GM19328 (cell line): ENCODE measurements around the gene YPEL1.
"Not testable (repeated sequence)": the region's sequence is repeated elsewhere in the genome, so short reads cannot be mapped to it uniquely, and the experiment has no call there.

Experiments used
- ATAC-seq: cut with Tn5 transposase; IDR thresholded peaks from one replicate; pipeline ENCODE4 v1.9.1; 2021; ENCODE audit warnings: mild to moderate bottlenecking, moderate library complexity; ENCODE audit not compliant: unreplicated experiment

Gene YPEL1

DNA sequence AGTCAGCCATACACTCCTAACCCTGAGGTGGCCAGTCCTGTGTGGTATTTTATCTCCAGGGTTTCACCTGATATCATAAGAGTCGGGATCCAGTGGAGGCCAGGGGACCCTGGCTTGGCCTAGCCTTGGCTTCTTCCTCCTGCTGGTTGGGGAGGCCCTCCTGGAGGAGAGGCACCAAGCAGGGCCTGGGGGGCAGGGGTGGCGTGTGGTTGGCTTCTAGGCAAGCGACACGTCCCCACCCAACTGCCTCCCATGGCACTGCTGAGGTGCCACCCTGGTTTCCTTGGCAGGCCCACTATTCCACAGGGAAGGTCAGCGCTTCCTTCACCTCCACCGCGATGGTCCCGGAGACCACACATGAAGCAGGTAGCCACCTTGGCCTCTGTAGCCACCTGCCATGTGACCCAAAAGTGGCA is 49.4 kb downstream of the YPEL1 start:
- ATAC-seq, result no peak

DNA sequence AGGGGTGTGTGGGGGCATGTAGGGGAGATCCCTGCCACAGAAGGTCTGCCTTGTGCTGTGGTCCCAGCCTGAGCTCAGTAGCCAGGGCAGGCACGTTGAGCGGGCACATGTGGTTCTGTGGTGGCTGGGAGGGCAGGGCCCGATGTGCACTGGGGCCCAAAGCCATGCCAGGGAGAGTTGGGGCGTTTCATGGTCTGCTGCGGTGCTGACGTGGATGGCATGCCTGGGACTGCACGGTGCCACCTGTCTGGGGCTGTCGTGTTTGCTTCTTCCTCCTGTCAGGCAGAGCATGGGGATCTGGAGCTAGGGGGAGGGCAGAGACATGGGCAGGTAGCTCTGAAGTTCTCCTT is 50.5 kb downstream of the YPEL1 start:
- no peak for ATAC-seq

DNA sequence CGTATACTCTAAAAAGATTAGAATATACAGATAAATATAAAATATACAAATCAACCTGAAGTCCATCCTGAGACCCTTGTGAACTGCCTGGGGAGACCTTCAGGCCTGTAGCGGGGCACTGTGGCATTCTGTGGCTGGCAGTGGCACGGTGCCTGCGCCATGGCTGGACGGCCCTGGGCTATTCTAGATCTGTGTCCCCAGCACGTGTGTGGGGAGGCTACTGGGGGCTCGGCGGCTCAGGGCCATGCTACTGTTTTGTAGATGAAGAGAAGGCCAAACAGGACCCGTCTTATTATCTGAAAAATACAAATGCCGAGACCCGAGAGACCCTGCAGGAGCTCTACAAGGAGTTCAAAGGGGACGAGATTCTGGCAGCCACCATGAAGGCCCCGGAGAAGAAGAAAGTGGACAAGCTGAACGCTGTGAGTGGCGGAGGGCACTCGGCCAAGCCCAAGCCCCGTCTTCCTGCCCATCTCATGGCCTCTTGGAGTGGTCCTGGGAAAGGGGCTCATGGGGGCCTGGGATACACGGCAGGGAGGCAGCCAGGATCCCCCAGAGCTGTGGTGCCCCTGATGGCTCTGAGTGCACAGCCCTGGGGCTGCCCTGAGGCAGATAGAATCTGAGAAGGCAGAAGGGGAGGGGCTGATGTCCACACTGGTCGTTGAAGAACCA is 51.0 kb downstream of the YPEL1 start:
- ATAC-seq, result no peak

DNA sequence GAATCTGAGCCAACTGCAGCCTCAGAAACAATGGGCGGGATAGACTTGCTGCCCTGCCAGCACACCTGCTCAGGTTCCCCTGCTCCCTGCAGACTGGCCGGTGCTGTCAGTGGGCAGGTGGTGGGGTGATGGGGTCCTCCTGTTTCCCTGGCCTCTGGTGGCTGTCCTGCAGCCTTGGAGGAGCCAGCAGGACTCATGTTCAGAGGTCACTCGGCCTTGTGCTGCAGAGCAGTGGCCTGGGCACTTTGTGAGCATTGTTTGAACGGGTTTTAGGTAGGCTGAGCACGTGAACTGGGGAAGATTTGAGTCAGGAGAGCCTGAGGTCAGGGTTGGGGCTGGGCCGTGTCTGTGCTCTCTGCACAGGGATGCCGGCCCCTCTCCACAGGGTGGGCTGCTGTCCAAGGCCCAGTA is 52.2 kb downstream of the YPEL1 start:
- no peak for ATAC-seq

DNA sequence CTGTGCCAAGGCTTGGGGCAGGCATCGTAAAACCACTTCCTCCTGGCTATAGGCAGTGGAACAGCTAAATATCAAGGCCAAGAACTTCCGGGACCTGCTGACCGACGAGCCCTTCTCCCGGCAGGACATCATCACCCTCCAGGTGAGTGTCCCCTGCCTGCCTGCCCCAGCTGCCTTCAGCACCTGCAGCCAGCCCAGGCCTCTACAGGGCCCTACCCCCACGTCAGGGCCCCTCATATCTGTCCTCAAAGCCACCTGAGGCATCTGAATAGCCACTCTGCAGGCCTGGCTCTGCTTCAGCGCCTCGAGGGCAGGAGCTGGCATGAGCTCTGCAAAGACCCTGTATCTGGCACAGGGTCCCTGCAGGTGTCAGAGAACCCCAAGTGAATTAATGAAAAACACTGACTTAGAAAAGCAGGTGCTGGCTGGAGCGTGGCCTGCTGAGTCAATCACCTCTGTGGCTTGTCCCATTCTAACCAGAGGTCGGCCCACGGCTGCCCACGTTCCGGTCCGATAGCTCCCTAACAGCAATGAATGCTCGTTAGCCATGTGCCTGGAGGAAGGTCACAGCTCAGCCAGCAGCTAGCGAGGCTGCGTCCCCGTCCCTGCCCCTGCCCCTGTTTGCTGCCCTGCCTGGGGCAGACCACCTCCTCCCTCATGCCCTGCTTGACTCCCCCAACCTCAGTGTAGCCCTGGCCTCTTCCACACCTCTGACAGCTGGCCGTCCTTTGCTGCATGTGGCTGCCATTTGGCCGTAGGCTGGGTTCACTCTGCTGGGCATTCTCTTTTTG is 53.0 kb downstream of the YPEL1 start:
- ATAC-seq, result no peak

DNA sequence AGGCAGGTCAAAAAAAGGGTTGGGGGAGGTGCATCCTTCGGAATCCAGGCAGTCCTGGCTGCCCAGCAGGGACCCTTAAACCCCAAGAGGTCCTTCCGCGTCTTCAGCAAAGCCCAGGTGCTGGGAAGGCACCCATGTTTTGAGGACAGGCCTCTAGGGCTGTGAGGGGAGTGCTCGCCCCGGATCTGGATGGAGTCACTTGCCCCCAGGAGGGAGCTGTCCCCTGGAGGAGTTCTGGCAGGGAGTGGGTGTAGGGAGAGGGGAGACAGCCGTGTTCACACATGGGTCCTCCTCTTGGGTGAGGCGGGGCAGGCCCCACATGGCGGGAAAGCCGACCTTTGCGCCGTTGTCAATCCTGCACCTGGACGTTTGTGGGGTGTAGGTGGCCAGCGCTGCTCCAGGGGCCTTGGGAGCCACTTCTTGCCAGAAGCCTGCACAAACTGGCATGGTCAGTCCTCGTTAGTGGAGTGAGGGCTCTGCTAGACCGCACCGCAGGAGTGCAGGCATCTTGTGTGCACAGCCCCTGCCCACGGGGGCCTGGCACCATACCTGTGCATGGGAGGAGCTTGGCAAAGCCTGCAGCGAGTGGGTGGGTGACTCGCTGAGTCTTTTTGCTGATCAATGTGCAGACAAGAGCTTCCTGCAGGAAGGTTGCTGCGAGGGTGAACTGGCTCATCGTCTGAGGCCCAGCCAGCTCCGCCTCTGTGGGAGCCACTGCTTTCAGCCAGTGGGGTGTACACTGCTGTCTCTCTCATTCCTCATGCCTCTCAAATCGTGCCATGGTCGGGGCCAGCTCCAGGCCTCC is 53.8 kb downstream of the YPEL1 start:
- ATAC-seq, result no peak

DNA sequence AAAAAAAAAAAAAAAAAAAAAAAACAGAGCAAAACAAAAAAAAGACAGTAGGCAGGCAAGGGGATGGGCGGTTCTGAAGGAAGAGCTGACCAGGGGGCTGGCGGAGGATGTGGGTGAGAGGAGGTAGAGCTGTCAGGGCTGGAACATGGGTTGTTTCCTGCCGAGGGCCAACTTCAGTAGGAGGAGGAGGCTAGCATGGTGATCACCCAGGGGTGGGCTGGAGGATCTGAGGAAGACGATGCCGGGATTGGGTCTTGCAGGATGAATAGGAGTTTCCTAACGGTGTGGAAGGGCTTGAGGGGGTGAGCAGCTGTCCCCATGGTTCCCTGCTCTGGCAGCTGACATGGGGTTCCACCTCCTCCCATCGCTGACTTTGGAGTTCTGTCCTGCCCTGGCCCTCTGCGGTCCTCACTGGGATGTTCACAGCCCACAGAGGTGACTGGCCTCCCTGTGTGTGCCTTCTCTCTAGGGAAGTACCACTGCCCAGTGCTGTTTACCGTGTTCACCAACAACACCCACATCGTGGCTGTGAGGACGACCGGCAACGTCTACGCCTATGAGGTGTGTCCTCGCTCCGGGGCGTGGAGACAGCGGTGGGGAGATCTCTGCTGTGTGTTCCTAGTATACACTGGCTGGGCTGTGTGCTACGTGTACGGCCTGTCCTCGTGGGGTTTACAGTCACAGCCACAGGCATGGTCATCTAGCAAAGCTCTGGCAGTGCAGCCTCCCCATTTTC is 54.6 kb downstream of the YPEL1 start:
- ATAC-seq, result no peak

DNA sequence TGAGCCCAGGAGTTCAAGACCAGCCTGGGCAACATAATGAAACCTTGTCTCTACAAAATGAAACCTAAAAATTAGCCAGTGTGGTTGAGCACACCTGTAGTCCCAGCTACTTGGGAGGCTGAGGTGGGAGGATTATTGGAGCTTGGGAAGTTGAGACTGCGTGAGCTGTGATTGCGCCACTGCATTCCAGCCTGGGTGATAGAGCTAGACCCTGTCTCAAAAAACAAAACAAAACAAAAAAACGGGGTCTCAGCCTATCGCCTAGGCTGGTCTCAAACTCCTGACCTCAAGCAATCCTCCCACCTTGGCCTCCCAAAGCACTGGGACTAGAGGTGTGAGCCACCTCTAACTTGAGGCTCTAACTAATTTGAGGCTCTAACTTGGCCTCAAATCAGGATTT is 56.2 kb downstream of the YPEL1 start:
- ATAC-seq, result no peak

DNA sequence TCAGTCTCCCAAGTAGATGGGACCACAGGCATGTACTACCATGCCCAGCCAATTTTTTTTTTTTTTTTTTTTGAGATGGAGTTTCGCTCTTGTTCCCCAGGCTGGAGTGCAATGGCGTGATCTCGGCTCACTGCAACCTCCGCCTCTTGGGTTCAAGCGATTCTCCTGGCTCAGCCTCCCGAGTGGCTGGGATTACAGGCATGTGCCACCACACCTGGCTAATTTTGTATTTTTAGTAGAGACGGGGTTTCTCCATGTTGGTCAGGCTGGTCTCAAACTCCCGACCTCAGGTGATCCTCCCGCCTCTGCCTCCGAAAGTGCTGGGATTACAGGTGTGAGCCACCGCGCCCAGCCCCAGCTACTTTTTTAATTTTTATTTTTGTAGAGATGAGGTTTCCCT is 56.8 kb downstream of the YPEL1 start:
- not testable (repeated sequence) for ATAC-seq

DNA sequence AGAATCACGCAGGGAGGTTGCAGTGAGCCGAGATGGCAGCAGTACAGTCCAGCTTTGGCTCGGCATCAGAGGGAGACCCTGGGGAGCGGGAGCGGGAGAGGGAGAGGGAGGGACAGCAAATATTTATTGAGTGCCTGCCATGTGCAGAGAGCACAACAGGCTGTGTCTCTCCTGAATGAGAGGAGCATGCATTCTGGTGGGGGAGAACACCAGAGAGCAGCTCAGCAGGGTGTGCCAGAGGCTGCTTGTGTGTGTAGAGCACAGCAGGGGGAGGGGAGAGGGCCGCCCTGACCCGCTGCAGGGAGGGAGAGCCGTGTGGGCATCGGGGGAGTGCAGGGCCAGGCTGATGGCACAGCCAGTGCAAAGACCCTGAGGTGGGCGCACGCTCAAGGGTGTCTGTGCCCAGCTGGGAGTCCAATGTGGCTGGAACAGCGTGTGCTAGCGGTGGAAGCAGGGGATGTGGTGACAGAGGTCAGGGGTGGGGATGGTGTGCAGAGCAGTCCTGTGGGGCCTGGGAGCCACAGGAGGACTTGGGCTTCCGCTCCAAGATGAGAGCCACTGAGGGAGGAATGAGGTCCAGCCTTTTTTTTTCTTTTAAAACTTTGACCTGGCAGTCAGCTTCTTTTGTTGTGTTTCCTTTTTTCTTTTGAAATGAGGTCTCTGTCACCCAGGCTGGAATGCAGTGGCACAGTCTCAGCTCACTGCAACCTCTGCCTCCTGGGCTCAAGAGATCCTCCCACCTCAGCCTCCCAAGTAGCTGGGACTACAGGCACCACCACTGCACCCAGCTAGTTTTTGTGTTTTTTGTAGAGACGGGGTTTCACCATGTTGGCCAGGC is 57.8 kb downstream of the YPEL1 start:
- ATAC-seq, result no peak

DNA sequence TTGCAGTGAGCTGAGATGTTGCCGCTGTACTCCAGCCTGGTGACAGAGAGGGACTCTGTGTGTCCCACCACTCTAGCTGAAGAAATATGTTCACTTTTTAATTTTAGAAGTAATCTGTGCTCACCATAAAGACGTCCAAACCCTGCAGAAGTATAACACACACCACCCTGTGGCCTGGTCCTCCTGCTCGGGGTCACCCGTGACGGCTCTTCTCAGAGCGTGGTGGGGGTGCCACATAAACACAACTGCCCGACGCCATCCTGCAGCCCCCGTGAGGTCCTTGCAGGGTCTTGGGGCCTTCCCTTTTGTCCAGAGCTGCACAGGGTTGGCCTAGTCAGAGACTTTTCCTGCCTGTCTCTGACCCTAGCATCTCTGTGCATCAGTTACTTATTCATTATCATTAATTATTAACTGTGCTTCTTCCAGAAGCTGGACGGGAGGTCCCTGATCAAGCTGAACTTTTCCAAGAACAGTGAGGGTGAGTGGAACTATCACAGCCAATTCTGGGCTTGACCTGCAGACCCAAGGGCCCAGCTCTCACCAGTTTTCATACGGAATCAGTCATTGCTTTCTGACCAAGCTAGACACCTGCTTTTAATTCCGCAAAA is 60.9 kb downstream of the YPEL1 start:
- no peak for ATAC-seq

DNA sequence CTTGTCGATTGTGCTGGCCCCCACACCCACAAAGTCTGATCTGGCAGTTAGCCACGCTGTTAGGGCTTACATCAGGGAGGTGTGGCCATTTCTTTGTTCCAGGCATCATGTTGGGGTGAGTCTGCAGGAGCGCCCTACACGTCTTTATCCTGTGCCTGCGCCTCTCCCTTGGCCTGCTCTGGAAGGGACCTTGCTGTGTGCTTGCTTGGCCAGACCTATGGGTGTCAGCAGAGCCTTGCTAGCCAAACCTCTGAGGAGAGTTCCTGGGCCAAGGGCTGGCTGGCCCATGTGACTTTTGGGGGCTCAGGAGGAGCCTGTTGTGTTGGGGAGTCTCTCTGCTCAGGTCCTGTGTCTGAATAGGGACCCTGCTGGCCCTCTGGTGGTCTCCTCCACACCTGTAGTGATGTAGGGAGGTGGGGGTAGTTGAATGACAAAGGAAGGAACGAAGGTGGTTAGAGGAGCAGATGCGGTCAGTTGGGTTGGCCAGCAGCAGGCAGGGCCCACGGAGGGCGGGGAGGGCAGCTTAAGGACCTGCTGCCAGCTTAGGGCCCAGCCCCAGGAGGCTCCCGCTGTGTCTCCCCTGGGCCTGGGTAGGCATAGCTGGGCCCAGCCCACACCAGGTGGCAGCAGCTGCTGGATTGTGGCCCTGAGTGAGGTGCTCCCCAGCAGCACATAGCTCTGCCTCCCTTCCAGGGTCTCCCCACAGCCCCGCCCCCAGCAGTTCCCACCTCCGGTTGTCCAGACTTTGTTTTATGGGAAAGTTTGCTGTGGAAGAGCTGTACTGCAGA is 61.9 kb downstream of the YPEL1 start:
- no peak for ATAC-seq

DNA sequence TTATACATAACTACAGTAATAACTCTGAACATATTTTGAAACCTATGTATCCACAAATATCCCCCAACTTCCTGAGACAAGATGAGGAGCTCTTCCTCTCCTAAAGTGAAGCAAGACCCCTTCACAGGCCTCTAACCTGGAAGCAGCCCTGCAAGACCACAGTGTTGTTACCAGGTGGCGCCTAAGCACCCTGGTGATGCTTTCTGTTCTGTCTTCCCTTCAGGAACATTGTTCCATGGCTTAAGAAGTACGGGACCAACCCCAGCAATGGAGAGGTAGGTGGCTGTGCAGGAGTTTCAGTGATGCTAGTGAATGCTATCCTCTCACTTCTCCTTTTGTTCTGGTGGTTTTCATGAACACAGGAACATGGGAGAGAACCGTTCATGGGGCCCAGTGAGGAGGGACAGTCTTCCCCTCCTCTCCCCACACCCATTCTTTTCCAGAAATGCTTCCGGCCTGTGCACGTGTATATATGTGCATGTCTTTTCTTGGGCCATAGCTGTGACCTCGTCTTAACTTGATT is 63.4 kb downstream of the YPEL1 start:
- no peak for ATAC-seq

DNA sequence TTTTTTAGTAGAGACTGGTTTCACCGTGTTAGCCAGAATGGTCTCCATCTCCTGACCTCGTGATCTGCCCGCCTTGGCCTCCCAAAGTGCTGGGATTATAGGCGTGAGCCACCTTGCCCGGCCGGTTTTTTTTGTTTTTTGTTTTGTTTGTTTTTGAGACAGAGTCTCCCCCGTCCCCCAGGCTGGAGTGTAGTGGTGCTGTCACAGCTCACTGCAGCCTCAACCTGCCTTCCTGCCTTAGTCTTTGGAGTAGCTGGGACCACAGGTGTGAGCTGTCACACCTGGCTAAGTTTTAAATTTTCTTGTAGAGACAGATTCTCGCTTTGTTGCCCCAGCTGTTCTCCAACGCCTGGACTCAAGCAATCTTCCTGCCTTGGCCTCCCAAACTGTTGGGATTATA is 66.6 kb downstream of the YPEL1 start:
- ATAC-seq, result no peak

DNA sequence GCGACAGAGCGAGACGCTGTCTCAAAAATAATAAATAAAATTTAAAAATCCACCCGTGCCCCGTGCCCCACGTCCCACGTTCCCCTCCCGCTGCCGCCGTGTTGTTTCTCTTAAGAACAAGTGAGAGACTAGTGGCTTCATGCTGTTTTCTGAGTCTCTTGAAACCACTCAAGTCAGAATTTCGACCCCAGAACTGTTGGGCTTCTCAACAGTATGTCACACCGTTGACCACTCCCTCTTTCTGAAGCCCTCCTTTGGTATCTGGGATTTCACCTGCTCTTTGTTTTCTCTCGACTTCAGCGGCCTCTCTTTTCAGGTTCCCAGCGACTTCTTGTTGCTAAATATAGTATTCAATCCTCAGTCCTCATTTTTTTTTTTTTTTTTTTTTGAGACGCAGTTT is 68.8 kb downstream of the YPEL1 start:
- ATAC-seq, result no peak

DNA sequence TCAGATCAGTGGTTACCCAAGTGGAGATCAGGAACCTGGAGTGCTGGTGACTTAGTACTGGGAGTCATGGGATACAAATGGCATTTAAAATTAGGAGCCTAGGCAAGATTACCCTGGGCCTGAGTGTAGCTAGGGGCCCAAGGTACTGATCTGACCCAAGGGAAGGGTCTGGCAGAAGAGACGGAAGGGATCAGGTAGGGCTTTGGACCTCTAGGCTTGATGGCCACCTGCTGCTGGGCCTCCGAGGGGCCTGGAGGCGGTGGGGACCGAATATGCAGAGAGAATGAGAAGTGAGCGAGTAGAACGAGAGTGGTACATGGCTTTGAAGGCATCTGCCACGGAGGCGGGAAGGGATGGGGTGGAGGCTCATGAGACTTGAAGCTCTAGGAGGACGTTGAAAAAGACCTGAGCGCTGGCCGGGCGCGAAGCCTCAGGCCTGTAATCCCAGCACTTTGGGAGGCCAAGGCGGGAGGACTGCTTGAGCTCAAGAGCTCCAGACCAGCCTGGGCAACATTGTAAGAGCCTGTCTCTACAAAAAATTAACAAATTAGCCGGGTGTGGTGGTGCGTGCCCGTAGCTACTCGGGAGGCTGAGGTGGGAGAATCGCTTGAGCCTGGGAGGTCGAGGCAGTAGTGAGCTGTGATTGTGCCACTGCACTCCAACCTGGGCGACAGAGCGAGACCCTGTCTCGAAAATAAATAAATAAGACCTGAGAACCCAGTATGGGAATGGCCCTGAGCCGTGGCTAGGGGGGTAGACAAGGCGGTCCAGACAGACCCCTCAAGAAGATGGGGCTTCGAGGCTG is 70.3 kb downstream of the YPEL1 start:
- no peak for ATAC-seq

DNA sequence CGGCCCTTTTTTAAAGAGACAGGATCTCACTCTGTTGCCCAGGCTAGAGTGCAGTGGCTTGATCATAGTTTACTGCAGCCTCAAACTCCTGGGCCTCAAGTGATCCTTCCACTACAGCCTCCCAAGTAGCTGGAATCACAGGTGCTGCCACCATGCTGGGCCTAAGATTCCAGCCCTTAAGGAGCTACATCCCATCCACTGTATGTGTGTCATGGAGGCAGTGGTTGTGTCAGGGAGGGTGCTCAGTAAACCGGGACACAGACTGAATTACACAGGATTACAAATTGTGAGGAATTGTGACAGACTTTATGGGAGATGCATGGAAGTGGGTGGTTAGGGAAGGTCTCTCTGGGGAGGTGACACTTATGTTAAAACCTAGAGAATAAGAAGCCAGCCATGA is 71.9 kb downstream of the YPEL1 start:
- ATAC-seq, result no peak

DNA sequence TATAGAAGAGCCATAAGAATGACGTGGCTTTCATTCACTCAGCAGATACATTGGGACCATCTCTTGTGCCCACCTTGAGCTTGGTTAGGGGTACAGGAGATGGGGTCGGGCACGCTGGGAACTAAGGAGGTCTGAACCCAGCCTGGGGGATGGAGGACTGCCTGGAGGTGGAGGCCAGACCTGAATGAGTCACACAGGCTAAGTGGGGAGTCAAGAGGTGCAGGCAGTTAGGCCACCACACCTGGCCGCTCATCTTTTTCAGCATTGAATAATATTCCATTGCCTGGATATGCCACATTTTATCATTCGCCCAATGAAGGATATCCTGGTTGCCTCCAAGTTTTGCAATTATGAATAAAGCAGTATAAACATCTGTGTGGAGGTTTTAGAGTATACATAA is 73.6 kb downstream of the YPEL1 start:
- no peak for ATAC-seq
